K562 (cell line): Measurements from ENCODE around the gene C1QTNF7.

Experiments used
- ATF2 ChIP-seq: sonication (generic); formaldehyde crosslinking; IDR thresholded peaks from 2 replicates; pipeline ENCODE4 v1.8.1; 2022; ENCODE audit warnings: missing genetic modification reagents
- ETV5 ChIP-seq: sonication (generic); formaldehyde crosslinking; IDR thresholded peaks from 2 replicates; pipeline ENCODE4 v1.4.0; 2020; ENCODE audit warnings: low read depth, mild to moderate bottlenecking, missing genetic modification reagents
- GABPA ChIP-seq: fragments of 200-800 bp; sonication (Bioruptor generic); conservative IDR thresholded peaks from 2 replicates; pipeline ENCODE4 v1.6.1; 2016; ENCODE audit warnings: low read depth, missing genetic modification characterization, missing compliant biosample characterization
- KAT7 ChIP-seq: sonication (generic); formaldehyde crosslinking; IDR thresholded peaks from 2 replicates; pipeline ENCODE4 v1.8.0; 2022; ENCODE audit warnings: missing genetic modification reagents, mild to moderate bottlenecking, borderline replicate concordance
- KAT8 ChIP-seq: fragments of 450-650 bp; IDR thresholded peaks from 2 replicates; pipeline ENCODE4 v1.6.1; 2016; ENCODE audit warnings: low read depth, mild to moderate bottlenecking
- MAX ChIP-seq: sonication (generic); formaldehyde crosslinking; IDR thresholded peaks from 2 replicates; pipeline ENCODE4 v1.9.0; 2022; ENCODE audit warnings: mild to moderate bottlenecking, missing genetic modification reagents
- POLR2AphosphoS5 ChIP-seq: IDR thresholded peaks from 2 replicates; pipeline ENCODE4 v1.6.1; 2011; ENCODE audit warnings: mild to moderate bottlenecking, low read depth, low read length, moderate library complexity; ENCODE audit not compliant: control insufficient read depth, insufficient read depth
- RFX5 ChIP-seq: IDR thresholded peaks from 2 replicates; pipeline ENCODE4 v1.6.1; 2011; ENCODE audit warnings: low read depth, mild to moderate bottlenecking, improper control_type of control experiment, low read length
- SREBF2 ChIP-seq: sonication (generic); formaldehyde crosslinking; IDR thresholded peaks from 2 replicates; pipeline ENCODE4 v1.4.0; 2020; ENCODE audit warnings: mild to moderate bottlenecking, missing genetic modification reagents
- TAF1 ChIP-seq: IDR thresholded peaks from 2 replicates; pipeline ENCODE4 v1.6.1; 2011; ENCODE audit warnings: mild to moderate bottlenecking, low read length, moderate library complexity; ENCODE audit not compliant: insufficient read depth, control insufficient read depth, severe bottlenecking; ENCODE audit errors: extremely low read depth
- USF2 ChIP-seq: sonication (generic); formaldehyde crosslinking; IDR thresholded peaks from 2 replicates; pipeline ENCODE4 v1.5.0; 2020; ENCODE audit warnings: missing genetic modification reagents
- ZNF384 ChIP-seq: IDR thresholded peaks from 2 replicates; pipeline ENCODE4 v1.6.1; 2012; ENCODE audit warnings: low read depth, low read length, improper control_type of control experiment

- TF ChIP-seq POLR2AphosphoS5 (no peak), ZNF384 (no peak), GABPA (tag) (no peak), TAF1 (no peak), MAX (CRISPR knock-in tag) (no peak), ATF2 (no peak), KAT7 (CRISPR knock-in tag) (no peak), RFX5 (no peak), KAT8 (no peak), ETV5 (no peak), USF2 (CRISPR knock-in tag) (no peak), SREBF2 (no peak)
Observed at GRCh38 chr4:15459706-15460105, 31.9 kb downstream of the C1QTNF7 start.
